HFFc6 (cell line): Measurements from ENCODE around the gene SEMA4C. TPM values are rescaled to one million over a fixed set of nuclear protein-coding genes. Genes with fewer than 3 reads are reported as not detected.

ENCODE experiments used
- DNase-seq: peaks from one replicate; pipeline ENCODE4 v3.0.0-alpha.2; 2018
- H3K27ac Mint-ChIP-seq: 2 replicates; pipeline ENCODE4 v1.8.0; 2020; ENCODE audit warnings: mild to moderate bottlenecking, mixed read lengths
- H3K27me3 Mint-ChIP-seq: 2 replicates; pipeline ENCODE4 v1.8.0; 2021; ENCODE audit warnings: mild to moderate bottlenecking, moderate library complexity, mixed read lengths; ENCODE audit not compliant: insufficient read depth
- H3K36me3 Mint-ChIP-seq: 2 replicates; pipeline ENCODE4 v1.8.0; 2021; ENCODE audit warnings: low read depth, mixed read lengths
- H3K4me1 Mint-ChIP-seq: 2 replicates; pipeline ENCODE4 v1.8.0; 2020; ENCODE audit warnings: low read depth, mixed read lengths
- H3K4me3 Mint-ChIP-seq: 2 replicates; pipeline ENCODE4 v1.8.0; 2020; ENCODE audit warnings: mild to moderate bottlenecking, moderate library complexity, mixed read lengths
- H3K9me3 Mint-ChIP-seq: 2 replicates; pipeline ENCODE4 v1.8.0; 2020; ENCODE audit warnings: mild to moderate bottlenecking, mixed read lengths
- long read RNA-seq: library from polyadenylated mRNA; unstranded; transcript quantifications from one replicate; pipeline ENCODE4 v2.0.0, GENCODE V29; 2019
- total RNA-seq, 6 experiments: library from RNA; stranded (reverse); fragmentation: NEBNext Ultra II Directional; extraction: Animal tissue kit (Norgen Biotek cat#: 25700); gene quantifications; 2 replicates in 1 of 6; 3 replicates in 5 of 6; pipeline ENCODE4 v1.2.3, GENCODE V29; 2021
- TF ChIP-seq, protein P1 (sequence below): fragments of 200-600 bp; sonication (generic); IDR thresholded peaks from 2 replicates; pipeline ENCODE4 v1.5.0; 2021; ENCODE audit warnings: antibody characterized with exemption, mild to moderate bottlenecking

Gene SEMA4C
- 10 to 100 TPM; 11.6 to 13.7 (median 12.7) TPM for total RNA-seq
- long read RNA-seq, partial matches to known transcripts = 0 of 1 reads
- long read RNA-seq, other reads (novel, unspliced or antisense) = 1 of 1 reads

DNA sequence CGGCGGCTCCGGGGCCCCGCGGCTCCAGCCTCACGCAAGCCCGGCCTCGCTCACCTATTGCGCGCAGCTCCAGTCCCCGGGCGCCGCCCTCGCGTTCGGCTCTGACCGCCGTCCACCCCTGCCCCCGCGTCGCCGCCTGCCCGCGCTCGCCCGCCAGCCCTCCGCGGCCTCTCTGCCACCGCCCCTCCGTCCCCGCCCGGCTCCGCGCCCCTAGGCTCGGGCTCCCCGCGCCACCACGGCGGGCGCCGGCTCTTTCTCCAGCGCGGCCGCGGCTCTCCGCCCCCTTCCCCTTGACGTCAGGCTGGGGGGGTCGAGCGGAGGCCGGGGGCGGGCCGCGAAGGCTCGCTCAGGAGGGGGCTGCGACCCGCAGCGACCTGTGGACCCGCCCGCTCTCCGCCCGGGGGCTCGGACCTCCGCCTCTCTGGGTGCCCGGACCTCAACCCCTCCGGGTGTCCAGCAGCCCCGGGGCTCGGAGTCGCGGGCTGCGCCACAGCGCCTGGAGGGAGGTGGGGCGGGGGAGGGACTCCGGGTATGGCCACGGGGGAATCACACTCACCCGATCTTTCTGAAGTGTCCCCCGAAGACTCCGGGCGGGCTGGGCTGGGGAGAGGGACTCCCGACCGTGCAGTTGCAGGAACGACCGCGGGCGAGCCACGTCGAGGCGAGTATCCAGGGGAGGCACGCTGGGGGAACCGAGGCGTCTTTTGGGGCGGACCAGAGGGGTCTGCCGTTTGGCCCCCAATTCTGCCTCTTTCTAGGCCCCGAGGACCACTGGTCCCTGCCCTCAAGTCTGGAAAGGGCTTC is at the start of gene SEMA4C:
Gene SEMA4C (minus strand): TSS at position 259 of the 804 bp plus-strand sequence. CDS start 2,194 bp downstream, outside the sequence.
- DNase-seq = no peak
- no peak within 1 kb of the TSS for H3K27ac Mint-ChIP-seq
- H3K27me3 Mint-ChIP-seq = peaks cover 20% of the 10 kb centered on the region; the same call in 1 of the 2 replicates
- H3K4me3 Mint-ChIP-seq = peak within 1 kb of the TSS; percentile 75
- H3K36me3 Mint-ChIP-seq = 0 out of 2 replicates have a peak, but pooled peaks cover 5% of the 10 kb centered on the region
- TF ChIP-seq, protein P1, sequence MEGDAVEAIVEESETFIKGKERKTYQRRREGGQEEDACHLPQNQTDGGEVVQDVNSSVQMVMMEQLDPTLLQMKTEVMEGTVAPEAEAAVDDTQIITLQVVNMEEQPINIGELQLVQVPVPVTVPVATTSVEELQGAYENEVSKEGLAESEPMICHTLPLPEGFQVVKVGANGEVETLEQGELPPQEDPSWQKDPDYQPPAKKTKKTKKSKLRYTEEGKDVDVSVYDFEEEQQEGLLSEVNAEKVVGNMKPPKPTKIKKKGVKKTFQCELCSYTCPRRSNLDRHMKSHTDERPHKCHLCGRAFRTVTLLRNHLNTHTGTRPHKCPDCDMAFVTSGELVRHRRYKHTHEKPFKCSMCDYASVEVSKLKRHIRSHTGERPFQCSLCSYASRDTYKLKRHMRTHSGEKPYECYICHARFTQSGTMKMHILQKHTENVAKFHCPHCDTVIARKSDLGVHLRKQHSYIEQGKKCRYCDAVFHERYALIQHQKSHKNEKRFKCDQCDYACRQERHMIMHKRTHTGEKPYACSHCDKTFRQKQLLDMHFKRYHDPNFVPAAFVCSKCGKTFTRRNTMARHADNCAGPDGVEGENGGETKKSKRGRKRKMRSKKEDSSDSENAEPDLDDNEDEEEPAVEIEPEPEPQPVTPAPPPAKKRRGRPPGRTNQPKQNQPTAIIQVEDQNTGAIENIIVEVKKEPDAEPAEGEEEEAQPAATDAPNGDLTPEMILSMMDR = no peak
- H3K9me3 Mint-ChIP-seq = no peaks in the 10 kb centered on the region
- H3K4me1 Mint-ChIP-seq = peaks cover 21% of the 10 kb centered on the region

DNA sequence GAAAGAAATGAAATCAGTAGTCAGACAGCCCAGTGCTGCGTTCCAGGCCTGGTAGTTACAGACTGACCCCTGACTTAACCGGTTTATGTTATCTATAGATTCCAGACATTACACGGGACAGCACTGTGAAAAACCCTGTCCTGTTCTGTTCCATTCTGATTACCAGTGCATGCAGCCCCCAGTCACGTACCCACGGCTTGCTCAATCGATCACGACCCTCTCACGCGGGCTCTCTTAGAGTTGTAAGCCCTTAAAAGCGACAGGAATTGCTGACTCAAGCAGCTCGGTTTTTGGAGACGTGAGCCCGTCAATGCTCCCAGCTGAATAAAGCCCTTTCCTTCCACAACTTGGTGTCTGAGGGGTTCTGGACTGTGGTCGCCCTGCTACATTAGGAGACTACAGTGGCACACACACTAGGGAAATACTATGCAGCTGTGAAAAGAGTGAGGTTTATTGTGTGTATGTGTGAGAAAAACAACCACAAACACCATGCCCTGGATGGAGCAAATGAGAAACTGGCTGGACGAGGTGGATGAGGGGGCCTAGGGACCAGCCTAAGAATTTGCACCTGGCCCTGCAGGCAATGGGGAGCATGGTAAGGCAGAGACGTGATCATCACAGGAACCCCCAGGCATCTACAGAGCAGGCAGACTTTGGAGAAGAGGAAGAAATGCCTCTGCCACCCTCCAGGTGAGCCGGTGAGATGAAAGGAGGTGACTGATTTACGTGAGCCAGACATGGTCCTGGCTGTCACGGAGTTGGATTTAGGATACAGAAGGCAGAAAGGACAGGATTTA is 49.1 kb upstream of the SEMA4C start:
- no peak for DNase-seq
- H3K27ac Mint-ChIP-seq = no peak overlapping the region
- no peaks in the 10 kb centered on the region for H3K4me1 Mint-ChIP-seq
- peaks cover 37% of the 10 kb centered on the region for H3K9me3 Mint-ChIP-seq
- peaks cover 20% of the 10 kb centered on the region; the same call in 1 of the 2 replicates for H3K36me3 Mint-ChIP-seq
- peaks cover 46% of the 10 kb centered on the region for H3K27me3 Mint-ChIP-seq
- TF ChIP-seq, protein P1 = no peak
- H3K4me3 Mint-ChIP-seq = no peak overlapping the region

GRCh38 chr2:96918092-96918753 is 48.3 kb upstream of the SEMA4C start:
- no peak for DNase-seq
- Mint-ChIP-seq H3K27me3 (peaks cover 46% of the 10 kb centered on the region), H3K36me3 (peaks cover 23% of the 10 kb centered on the region; the same call in 1 of the 2 replicates), H3K9me3 (peaks cover 37% of the 10 kb centered on the region), H3K4me1 (no peaks in the 10 kb centered on the region), H3K4me3 (no peak overlapping the region), H3K27ac (no peak overlapping the region)
- TF ChIP-seq, protein P1 = no peak

- H3K36me3 Mint-ChIP-seq = peaks cover 23% of the 10 kb centered on the region; the same call in 1 of the 2 replicates
- no peak overlapping the region for H3K4me3 Mint-ChIP-seq
- TF ChIP-seq, protein P1 = no peak
- DNase-seq = no peak
- H3K4me1 Mint-ChIP-seq = no peaks in the 10 kb centered on the region
- H3K9me3 Mint-ChIP-seq = peaks cover 37% of the 10 kb centered on the region
- no peak overlapping the region for H3K27ac Mint-ChIP-seq
- H3K27me3 Mint-ChIP-seq = peaks cover 45% of the 10 kb centered on the region
These were observed 47.0 kb upstream of the SEMA4C start for GRCh38 chr2:96916646-96917543.
